ENCODE measurements around the gene ALKBH2. TPM values are rescaled to one million over a fixed set of nuclear protein-coding genes. Genes with fewer than 3 reads are reported as not detected.
"Not testable (repeated sequence)": the region's sequence is repeated elsewhere in the genome, so short reads cannot be mapped to it uniquely, and the experiment has no call there.

The ALKBH2 gene
- polyA plus RNA-seq, 6 donors from 2014 or later, result 12.3 to 20.8 (median 17.7) TPM

DNA sequence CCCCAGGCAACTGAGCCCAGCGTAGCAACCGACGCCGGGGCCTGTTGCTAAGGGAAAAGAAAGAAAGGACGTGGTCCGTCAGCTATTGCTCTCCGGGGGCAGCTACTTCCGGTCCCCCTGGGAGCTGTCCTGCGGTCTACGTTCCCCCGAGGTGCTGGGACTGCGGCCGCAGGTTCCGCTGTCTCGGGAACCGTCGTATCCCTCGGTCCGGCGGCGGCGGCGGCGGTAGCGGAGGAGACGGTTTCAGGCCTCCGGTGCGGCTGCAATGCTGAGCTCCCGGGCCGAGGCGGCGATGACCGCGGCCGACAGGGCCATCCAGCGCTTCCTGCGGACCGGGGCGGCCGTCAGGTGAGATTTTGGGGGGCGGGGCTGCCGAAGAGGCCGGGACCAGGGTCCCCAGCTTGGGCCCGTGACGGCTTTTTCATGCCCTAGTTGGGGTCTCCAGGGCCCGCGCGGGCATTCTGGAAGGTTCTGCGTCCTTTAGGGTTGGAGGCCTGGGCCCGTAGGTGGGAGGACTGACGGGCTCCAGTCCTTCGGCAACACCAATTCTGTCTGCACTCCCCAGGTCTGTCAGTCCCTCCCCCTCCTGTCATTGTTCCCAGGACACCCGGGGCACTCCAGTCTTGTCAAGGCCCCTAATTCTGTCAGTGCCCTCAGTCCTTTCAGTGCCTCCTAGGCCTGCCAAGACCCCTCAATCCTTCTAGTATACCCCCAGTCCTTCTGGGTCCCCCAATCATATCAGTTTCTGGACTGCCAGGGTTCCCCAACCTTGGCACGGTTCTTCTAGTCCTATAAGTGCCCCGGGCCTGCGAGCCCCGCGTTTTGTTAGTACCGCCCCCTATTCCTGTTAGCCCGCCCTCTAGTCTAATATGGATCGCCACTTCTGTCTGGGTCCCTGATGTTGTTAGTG lies 40.6 kb downstream of the ALKBH2 start, which contains the start of gene USP30:
Gene USP30 (plus strand): TSS at position 163 of the 910 bp plus-strand sequence. CDS start 103 bp downstream, at position 266.
- Mint-ChIP-seq H3K4me1 (peaks cover 20 to 26% (median 23%) of the 10 kb centered on the region in 3 donors), H3K27me3 (no peaks in the 10 kb centered on the region), H3K4me3 (peak within 1 kb of the TSS; percentile 93 to 99 (median 97)), H3K36me3 (peaks cover 0 to 7% of the 10 kb centered on the region in 2 donors), H3K27ac (peak within 1 kb of the TSS; percentile 91 to 99 (median 96)), H3K9me3 (no peaks in the 10 kb centered on the region)
- ATAC-seq (ENCODE audit: low read depth in 2 of 2) (peak; percentile 75 to 79), DNase-seq (peak; percentile 78)

DNA sequence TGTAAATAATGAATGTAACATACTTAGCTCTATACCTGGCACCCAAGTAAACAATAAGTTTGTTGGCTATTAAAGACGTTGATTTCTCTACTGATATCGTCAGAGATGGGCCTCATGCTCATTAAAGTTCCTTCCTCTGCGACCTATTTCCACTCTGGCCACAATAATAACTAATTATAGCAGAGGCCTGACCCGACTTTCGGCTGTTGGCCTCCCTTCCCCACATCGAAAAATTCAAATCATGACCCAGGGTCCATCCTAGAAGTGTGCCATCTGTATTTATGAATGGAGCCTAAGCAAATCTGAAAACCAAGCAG lies 41.2 kb downstream of the ALKBH2 start:
- peak in 1 of 2 donors; percentile 4 for ATAC-seq (ENCODE audit: low read depth in 2 of 2)

DNA sequence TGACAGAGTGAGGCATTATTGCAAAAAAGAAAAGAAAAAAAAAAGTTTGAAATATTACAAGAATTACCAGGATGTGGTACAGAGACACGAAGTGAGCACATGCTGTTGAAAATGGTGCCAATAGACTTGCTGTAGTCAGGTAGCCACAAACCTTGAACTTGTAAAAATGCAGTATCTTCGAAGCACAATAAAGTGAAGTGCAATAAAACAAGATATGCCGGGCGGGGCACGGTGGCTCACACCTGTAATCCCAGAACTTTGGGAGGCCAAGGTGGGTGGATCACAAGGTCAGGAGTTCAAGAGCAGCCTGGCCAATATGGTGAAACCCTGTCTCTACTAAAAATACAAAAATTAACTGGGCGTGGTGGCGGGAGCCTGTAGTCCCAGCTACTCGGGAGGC lies 43.5 kb downstream of the ALKBH2 start:
- H3K27ac Mint-ChIP-seq, result not testable (repeated sequence)
- peak overlapping the region in 1 of 8 donors; percentile 38 for H3K4me3 Mint-ChIP-seq

More for the DNA sequence above, 41.2 kb downstream of the ALKBH2 start:
- peaks cover 0 to under 1% of the 10 kb centered on the region in 2 donors for H3K36me3 Mint-ChIP-seq
- H3K4me1 Mint-ChIP-seq, result peaks cover 20 to 26% (median 23%) of the 10 kb centered on the region in 3 donors
- H3K27me3 Mint-ChIP-seq, result no peaks in the 10 kb centered on the region
- H3K9me3 Mint-ChIP-seq, result no peaks in the 10 kb centered on the region
- DNase-seq, result no peak
- peak overlapping the region in 5 of 6 donors; percentile 22 to 98 (median 93) for H3K27ac Mint-ChIP-seq
- peak overlapping the region; percentile 93 to 99 (median 97) for H3K4me3 Mint-ChIP-seq

DNA sequence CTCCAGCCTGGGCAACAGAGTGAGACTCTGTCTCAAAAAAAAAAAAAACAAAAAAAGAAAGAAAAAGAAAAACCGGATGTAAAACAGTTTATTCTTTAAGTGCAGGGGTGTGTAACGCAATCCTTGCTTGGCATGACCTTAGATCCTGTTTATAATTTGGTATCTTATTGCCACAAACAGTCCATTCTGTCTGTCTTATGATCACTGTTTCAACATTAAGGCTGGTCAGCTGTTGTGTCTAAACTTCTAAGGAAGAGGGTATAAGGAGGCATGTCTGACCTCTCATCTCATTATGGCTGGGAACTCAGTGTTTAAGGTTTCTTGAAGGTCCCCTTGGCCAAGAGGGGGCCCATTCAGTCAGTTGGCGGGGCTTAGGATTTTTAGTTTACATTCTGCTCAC lies 44.6 kb downstream of the ALKBH2 start:
- H3K4me1 Mint-ChIP-seq, result peaks cover 13 to 16% (median 15%) of the 10 kb centered on the region in 3 donors
- ATAC-seq (ENCODE audit: low read depth in 2 of 2), result not testable (repeated sequence)

More for the DNA sequence above, 43.5 kb downstream of the ALKBH2 start:
- ATAC-seq (ENCODE audit: low read depth in 2 of 2); DNase-seq; H3K9me3 Mint-ChIP-seq; H3K36me3 Mint-ChIP-seq; H3K27me3 Mint-ChIP-seq: not testable (repeated sequence)
- peaks cover 17 to 23% (median 21%) of the 10 kb centered on the region in 3 donors for H3K4me1 Mint-ChIP-seq

DNA sequence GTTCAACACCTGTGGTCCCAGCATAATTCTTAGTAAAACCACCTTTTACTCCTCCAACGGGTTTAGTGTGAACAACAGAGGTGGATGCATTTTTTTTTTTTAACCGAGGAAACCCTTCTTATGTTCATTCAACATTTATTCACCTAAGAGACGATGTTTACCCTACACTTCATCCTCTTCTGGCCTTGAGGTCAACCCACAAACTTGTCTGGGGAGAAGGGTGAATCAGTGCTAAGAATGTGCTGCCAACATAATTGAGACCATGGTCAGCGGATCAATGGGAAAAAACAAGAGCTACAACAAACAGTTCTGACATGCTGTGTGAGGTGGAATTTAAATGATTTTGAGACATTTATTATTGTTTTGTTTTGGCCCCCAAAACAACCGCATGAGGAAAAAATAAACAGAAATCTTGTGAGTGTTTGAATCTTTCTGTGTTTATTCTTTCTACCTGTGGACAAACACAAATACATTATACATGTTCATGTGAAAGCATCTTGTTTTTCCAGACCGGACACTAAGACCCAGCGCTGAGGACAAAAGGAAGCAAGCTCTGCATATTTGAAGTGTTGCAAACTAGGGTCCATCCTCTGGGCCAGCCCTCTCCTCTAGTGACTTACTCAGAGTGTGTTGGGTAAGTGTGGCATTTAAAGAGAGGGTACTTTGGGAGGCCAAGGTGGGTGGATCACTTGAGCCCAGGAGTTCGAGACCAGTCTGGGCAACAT lies 46.0 kb downstream of the ALKBH2 start:
- DNase-seq, result no peak
- Mint-ChIP-seq H3K4me3 (peak overlapping the region in 1 of 8 donors; percentile 36), H3K36me3 (no peaks in the 10 kb centered on the region), H3K27ac (peak overlapping the region in 1 of 6 donors; percentile 14), H3K27me3 (peaks cover 21 to 25% (median 22%) of the 10 kb centered on the region in 3 donors), H3K4me1 (peaks cover 3 to 7% (median 5%) of the 10 kb centered on the region in 3 donors), H3K9me3 (peaks cover 0 to 3% (median 0%) of the 10 kb centered on the region in 7 donors)
- ATAC-seq (ENCODE audit: low read depth in 2 of 2), result no peak

More for the DNA sequence above, 44.6 kb downstream of the ALKBH2 start:
- H3K27me3 Mint-ChIP-seq, result peaks cover 7 to 11% (median 10%) of the 10 kb centered on the region in 3 donors
- H3K36me3 Mint-ChIP-seq, H3K9me3 Mint-ChIP-seq, DNase-seq, H3K27ac Mint-ChIP-seq: not testable (repeated sequence)
- peak overlapping the region in 1 of 8 donors; percentile 33 for H3K4me3 Mint-ChIP-seq

- peaks cover 22 to 37% (median 24%) of the 10 kb centered on the region in 3 donors for H3K27me3 Mint-ChIP-seq
- no peak for DNase-seq
- H3K27ac Mint-ChIP-seq, result no peak overlapping the region
- peaks cover 0 to 12% (median 8%) of the 10 kb centered on the region in 7 donors for H3K9me3 Mint-ChIP-seq
- H3K4me3 Mint-ChIP-seq, result no peak overlapping the region
- H3K36me3 Mint-ChIP-seq, result no peaks in the 10 kb centered on the region
- no peaks in the 10 kb centered on the region for H3K4me1 Mint-ChIP-seq
- no peak for ATAC-seq (ENCODE audit: low read depth in 2 of 2)
Observed at GRCh38 chr12:109044241-109044640, 49.0 kb downstream of the ALKBH2 start.

Other genes starting within 250 kb of the ALKBH2 start
- 10 to 100 TPM in 2 of 6 donors, 1 to 10 TPM in 3, not detected in 1; 5.1 to 16.6 (median 5.8) TPM for gene SSH1, start 235.9 kb downstream of the ALKBH2 start, polyA plus RNA-seq (ENCODE audit: low read depth in 6 of 6)
- not detected for gene DAO, start 213.4 kb downstream of the ALKBH2 start, polyA plus RNA-seq (ENCODE audit: low read depth in 6 of 6)
- gene SVOP, start 72.4 kb downstream of the ALKBH2 start, polyA plus RNA-seq (ENCODE audit: low read depth in 6 of 6), result not detected
- 10 to 100 TPM in 4 of 6 donors, 1 to 10 TPM in 2; 3.7 to 16.3 (median 12.4) TPM for gene USP30, start 40.9 kb downstream of the ALKBH2 start, polyA plus RNA-seq (ENCODE audit: low read depth in 6 of 6)
- 10 to 100 TPM; 13.7 to 25.7 (median 23.1) TPM for gene UNG, start 4.1 kb upstream of the ALKBH2 start, polyA plus RNA-seq (ENCODE audit: low read depth in 6 of 6)
- 1 to 10 TPM in 5 of 6 donors, not detected in 1; 1.3 to 4.8 (median 4.0) TPM for gene ACACB, start 23.1 kb upstream of the ALKBH2 start, polyA plus RNA-seq (ENCODE audit: low read depth in 6 of 6)
- not detected for gene FOXN4, start 215.8 kb upstream of the ALKBH2 start, polyA plus RNA-seq (ENCODE audit: low read depth in 6 of 6)